ENCODE data around the gene COQ2.
"Not testable (repeated sequence)": the region's sequence is repeated elsewhere in the genome, so short reads cannot be mapped to it uniquely, and the experiment has no call there.

COQ2 gene

GRCh38 chr4:83247415-83248357, 36.9 kb downstream of the COQ2 start:
- no peak for DNase-seq (ENCODE audit: low spot score)

DNA sequence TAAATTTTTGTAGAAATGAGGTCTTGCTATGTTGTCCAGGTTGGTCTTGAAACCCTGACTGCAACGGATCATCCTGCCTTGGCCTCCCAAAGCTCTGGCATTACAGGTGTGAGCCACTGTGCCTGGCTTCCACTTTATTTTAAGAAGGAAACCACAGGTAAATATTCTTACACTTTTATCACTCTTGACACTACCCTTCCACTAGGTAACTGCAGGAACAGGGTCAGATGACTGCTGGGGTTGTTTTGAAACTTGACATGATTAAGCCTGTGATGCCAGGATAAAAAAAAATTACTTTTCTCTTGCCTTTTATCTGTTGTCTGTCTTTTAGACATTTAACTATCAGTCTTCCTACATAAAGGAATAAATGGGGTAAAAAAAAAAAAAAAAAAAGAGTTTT, 43.5 kb downstream of the COQ2 start:
- no peak for DNase-seq (ENCODE audit: low spot score)

DNA sequence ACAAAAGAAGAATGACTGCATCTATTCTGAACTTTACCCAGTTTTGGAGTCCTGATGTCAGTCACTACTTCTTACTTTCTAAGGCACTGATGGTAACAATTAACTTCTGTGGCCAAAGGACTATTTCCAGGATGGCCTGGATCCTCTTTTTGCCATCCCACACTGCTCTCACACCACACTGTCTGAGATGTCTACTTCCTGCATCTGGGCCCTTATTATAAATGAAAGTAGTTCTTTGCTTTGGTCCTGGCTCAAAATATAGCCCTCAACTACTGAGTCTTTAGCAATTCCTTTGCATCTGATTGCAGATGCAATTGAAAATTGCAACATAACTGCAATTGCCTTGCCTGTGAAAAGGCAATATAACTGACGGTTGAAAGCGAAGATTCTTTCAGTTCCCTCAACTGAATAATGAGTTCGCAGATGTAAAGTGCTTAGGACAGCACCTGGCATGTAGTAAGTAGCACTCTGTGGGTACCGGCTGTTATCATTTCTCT, 44.2 kb downstream of the COQ2 start:
- no peak for DNase-seq (ENCODE audit: low spot score)

DNA sequence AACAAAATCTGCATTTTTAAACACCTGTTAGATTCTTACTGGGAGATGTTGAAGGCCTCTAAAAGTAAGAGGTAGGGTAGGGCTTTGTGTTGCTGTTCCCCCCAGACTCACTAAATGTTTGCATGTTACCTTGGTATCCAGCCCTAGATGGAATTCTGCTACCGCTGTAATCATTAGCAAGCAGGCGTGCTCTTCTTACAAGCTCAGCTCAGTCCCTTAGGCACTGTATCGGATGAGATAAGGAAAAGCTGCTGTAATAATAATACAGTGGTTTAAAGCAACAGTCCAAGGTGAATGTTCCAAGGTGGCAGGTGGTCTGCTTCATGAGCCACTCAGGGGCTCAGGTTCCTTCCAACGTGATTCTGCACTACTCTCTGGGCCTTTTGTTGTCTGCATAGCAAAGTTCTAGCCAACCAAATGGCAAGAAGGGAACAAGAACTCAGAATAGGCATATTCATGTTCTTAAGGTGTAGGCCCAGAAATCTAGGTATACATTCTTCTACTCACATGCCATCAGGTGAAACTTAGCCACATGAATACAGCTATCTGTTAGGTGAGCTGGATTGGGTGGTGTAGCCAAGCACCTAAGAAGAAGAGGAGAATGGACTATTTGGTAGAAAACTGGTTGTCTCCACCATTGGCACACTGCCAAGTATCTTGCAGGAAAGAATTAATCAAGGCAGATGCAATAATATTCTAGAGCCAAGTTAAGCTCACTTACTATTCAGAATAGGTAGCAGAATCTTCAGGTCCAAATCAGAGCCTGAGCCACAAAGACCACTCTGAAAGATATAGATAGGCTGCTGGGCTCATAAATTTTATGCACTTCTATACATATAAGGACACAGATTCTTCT, 46.0 kb downstream of the COQ2 start:
- DNase-seq (ENCODE audit: low spot score) = no peak

DNA sequence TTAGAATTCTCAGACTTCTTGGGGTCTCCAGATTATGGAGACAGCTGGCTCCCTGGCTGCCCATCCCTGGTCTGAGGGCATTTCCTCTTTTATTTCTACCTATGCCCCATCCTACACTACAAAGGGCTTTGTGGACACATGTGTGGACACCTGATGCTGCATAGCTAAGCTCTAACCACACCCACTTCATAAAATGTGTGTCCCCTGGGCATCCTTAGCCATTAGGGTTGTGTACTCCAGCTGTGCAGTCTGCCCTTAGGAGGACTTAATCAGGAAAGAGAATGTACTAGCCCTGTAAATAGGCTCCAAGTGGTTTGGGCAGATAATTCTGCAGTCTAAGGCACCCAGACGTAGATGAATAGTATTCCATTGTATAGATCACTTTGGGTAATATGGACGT, 47.0 kb downstream of the COQ2 start:
- no peak for DNase-seq (ENCODE audit: low spot score)

DNA sequence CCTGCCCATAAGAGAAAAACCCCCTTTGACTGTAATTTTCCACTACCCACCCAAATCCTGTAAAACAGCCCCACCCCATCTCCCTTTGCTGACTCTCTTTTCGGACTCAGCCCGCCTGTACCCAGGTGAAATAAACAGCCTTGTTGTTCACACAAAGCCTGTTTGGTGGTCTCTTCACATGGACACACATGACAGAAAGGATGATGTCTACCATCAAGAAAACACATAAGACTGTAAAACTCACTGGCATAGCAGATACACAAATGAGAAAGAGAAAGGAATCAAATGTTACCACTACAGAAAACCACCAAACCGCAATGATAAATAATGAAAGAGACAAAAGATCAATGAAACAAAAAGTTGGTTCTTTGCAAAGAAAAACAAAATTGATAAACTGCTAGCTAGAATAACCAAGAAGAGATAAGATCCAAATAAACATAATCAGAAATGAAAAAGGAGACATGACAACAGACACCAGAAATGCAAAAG, 48.9 kb downstream of the COQ2 start:
- DNase-seq (ENCODE audit: low spot score) = not testable (repeated sequence)

- DNase-seq (ENCODE audit: low spot score) = no peak
These were observed 49.5 kb downstream of the COQ2 start for GRCh38 chr4:83234902-83235644.

GRCh38 chr4:83234387-83234786, 50.2 kb downstream of the COQ2 start:
- DNase-seq (ENCODE audit: low spot score) = not testable (repeated sequence)

DNA sequence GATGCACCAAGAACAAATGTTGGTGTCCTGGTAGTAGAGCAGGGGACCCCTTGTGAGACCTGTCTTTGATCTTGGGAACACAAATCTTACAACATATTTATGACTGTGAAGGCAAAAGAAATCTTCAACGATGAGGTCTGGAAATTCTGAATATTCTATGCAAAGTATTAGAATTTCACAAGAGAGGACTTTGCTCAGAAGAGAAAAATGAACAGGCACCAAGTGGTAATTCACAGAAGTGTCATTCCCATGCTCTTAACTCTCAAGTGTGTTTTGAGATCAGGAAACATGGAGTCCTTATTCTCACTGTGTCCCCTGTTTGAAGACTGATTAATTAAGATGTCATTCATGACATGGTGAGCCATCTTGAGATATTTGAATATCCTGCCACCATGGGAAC, 52.5 kb downstream of the COQ2 start:
- DNase-seq (ENCODE audit: low spot score) = no peak

- DNase-seq (ENCODE audit: low spot score) = no peak
These were observed 53.0 kb downstream of the COQ2 start for GRCh38 chr4:83231620-83232076.

GRCh38 chr4:83230928-83231327, 53.7 kb downstream of the COQ2 start:
- DNase-seq (ENCODE audit: low spot score) = no peak

GRCh38 chr4:83229791-83230190, 54.8 kb downstream of the COQ2 start:
- no peak for DNase-seq (ENCODE audit: low spot score)

DNA sequence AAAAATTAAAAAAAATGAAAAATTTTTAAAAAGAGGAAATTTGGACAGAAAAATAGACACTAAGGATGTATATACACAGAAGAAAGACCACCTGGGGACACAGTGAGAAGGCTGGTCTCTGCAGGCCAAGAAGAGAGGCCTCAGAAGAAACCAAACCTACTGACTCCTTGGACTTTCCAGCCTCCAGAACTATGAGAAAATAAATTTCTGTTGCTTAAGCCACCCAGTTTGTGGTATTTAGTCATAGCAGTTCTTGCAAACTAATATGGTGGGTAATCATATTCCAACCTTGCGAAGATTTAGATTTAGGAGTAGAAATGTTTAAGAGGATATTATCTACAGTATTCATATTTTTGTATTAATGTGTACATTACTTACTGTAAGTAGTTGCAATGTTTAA, 56.4 kb downstream of the COQ2 start:
- DNase-seq (ENCODE audit: low spot score) = no peak

GRCh38 chr4:83224502-83225197, 59.9 kb downstream of the COQ2 start:
- no peak for DNase-seq (ENCODE audit: low spot score)

DNA sequence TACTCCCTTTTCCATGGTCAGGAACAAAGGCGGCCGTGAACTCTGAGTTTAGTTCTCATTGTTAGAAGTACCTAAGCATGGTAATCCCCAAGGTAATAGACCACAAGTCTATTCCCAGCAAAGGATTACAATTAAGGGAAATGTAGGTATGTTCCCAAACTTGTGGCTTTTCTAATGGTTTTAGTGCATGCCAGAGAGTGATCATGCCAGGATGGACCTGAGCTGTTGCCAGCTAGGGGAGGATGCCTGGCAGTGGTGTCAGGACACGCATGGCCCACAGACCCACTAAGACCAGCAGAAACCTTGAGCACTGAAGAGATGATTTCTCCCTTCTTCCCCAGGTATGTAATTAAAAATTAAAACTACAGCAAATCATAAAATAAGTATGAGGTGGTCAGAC, 60.8 kb downstream of the COQ2 start:
- no peak for DNase-seq (ENCODE audit: low spot score)

DNA sequence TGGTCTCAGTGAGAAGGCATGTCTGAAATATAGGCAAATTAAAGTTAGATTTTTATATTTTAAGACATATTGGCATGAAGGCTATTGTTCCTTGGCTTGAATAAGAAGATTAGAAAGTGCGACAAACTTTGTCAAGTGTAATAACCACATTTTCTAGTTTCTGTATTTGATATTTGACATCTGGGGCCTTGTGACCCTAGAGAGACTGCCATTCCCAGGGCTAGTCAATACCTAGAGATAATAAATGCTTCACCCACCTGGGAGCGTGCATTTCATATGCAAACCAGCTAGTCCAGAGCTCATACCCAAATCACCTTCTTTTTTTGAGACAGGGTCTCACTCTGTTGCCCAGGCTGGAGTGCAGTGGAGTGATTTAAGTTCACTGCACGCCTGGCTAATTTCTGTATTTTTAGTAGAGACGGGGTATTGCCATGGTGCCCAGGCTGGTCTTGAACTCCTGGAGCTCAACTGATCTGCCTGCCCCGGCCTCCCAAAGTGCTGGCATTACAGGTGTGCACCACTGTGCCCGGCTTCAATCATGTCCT, 62.6 kb downstream of the COQ2 start:
- DNase-seq (ENCODE audit: low spot score) = no peak

GRCh38 chr4:83219344-83220331, 65.0 kb downstream of the COQ2 start:
- no peak for DNase-seq (ENCODE audit: low spot score)

GRCh38 chr4:83217721-83218522, 66.7 kb downstream of the COQ2 start:
- DNase-seq (ENCODE audit: low spot score) = no peak

Measured in iPS-NIHi11 (cell line).